Erythroblast (primary cell): ENCODE results near the gene ST3GAL6.

ENCODE experiments used
- DNase-seq, 2 experiments: peaks; one replicate each; lab custom pipeline; 2025; lab: John Stamatoyannopoulos, UW
- GATA1 ChIP-seq: IDR thresholded peaks from 2 replicates; pipeline ENCODE4 v1.6.1; 2011; ENCODE audit warnings: low read depth, mild to moderate bottlenecking, control low read depth, low read length, moderate library complexity
- POLR2A ChIP-seq: IDR thresholded peaks from 2 replicates; pipeline ENCODE4 v1.6.1; 2011; ENCODE audit warnings: mild to moderate bottlenecking, low read length

The ST3GAL6 gene

DNA sequence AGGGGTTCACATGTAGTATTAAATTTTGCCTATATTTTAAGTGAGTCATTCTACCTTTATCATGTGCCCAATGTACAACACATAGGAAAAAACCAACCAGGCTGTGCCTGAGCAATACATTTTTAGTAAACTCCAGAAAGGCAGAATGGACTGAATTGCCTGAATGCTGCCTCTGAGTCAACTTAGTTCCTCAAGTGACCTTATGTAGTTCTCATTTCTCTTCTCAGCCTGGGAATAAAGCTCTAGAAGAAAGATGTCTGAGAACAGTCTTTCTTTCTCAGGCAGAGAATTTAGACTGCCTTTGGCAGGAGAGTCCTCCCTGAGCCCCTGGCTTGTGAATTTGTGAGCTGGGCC lies 13.0 kb downstream of the ST3GAL6 start:
- DNase-seq, result no peak
- TF ChIP-seq POLR2A (no peak), GATA1 (no peak)

GRCh38 chr3:98777286-98777685 lies 14.1 kb downstream of the ST3GAL6 start:
- DNase-seq, result no peak

DNA sequence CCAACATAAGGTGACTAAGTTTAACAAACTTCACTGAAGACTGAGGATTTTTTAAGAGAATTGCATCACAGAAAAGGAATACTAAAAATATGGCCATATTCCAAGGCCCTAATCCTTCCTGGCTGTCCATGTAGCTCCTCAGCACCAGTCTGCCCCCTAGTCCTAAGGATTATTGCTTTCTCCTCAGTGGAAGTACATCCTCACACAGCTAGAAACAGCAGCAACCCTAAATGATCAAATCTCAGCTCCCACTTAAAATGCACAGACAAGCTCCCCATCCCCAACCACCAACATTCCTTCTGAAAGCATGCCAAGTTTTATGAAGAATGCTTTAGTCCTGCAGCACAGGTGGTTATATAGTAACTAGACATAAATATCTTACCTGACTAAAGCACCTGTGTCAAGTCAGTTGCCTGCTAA lies 14.7 kb downstream of the ST3GAL6 start:
- no peak for TF ChIP-seq POLR2A
- TF ChIP-seq GATA1, result no peak
- no peak for DNase-seq

More at GRCh38 chr3:98777286-98777685, 14.1 kb downstream of the ST3GAL6 start:
- no peak for TF ChIP-seq POLR2A
- no peak for TF ChIP-seq GATA1

GRCh38 chr3:98778383-98778782 lies 15.2 kb downstream of the ST3GAL6 start:
- no peak for DNase-seq
- no peak for TF ChIP-seq GATA1
- TF ChIP-seq POLR2A, result no peak

DNA sequence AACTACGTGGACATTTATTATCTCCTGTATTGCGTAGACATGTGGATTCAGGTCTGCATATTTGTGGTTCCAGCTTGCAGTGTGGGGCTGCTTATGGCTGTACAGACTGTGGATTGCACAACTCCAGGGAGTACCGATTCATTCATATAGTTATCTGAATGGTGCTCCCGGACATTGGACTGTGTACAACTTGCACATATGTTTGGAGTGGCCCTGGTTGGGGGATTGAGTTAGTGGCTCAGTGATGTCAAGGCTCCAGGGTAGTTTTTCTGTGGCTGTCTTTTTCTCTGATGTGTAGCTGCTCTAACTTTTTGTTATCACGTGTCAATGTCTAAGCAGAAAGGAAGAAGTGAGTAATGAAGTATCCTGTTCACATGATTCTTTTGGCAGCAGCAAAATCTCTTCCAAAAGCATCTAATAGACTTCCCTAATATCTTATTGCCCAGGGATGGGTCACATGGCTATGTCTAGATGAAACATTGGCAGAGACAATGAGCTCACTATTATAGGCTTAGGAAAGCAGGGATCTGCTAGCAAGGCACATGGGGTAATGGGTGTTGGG lies 15.8 kb downstream of the ST3GAL6 start:
- no peak for DNase-seq
- no peak for TF ChIP-seq POLR2A
- TF ChIP-seq GATA1, result no peak

GRCh38 chr3:98779541-98780335 lies 16.6 kb downstream of the ST3GAL6 start:
- TF ChIP-seq POLR2A, result no peak
- DNase-seq, result no peak

GRCh38 chr3:98780343-98780742 lies 17.2 kb downstream of the ST3GAL6 start:
- no peak for DNase-seq
- TF ChIP-seq GATA1 (no peak), POLR2A (no peak)

GRCh38 chr3:98782824-98783500 lies 19.8 kb downstream of the ST3GAL6 start:
- no peak for DNase-seq
- no peak for TF ChIP-seq POLR2A
- TF ChIP-seq GATA1, result no peak

DNA sequence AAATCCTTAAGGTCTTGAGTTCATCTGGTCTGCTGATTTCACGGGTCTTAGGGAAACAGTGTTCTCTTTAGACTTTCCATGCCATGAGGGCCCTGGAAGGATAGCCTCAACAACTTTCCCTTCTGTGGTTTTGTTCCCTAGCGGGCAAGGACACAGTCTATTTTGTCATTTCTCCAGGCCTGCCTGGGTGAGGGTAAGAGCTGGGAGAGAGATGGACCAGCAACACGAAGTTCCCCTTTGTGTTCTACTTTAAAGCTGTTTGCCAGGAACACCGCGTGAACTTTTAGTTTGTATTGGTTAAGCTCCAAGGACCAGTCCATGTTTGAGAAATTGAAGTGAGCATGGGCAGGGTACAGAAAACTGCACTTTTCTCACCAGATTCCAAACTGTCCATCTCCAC lies 20.9 kb downstream of the ST3GAL6 start:
- no peak for DNase-seq

GRCh38 chr3:98784666-98785600 lies 21.8 kb downstream of the ST3GAL6 start:
- DNase-seq, result no peak

More for the DNA sequence above, 20.9 kb downstream of the ST3GAL6 start:
- no peak for TF ChIP-seq GATA1
- no peak for TF ChIP-seq POLR2A

GRCh38 chr3:98786364-98787006 lies 23.3 kb downstream of the ST3GAL6 start:
- TF ChIP-seq GATA1 (no peak), POLR2A (no peak)
- DNase-seq, result no peak

More at GRCh38 chr3:98784666-98785600, 21.8 kb downstream of the ST3GAL6 start:
- no peak for TF ChIP-seq GATA1

- DNase-seq, result no peak
These were observed 24.0 kb downstream of the ST3GAL6 start for GRCh38 chr3:98787181-98787580.

DNA sequence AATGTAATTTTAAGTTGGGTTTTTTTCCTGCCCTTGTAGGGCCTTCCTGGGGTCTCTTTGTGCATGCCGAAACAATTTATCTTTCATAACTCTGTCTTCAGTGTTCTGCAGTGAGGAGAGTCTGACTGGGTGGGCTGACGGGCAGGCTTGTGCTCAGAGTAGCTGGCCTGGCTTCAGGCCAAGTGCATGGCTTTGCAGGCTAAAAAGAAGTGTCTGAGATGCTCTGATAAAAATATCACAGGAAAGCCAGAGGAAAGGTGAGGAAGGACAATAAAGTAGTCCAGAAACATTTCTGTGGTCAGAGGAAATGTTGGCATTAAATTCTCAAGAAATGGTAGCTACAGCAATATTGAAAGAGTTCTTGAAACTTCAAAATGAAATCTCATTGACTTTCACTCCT lies 25.5 kb downstream of the ST3GAL6 start:
- DNase-seq, result peak; percentile 41 to 45
- no peak for TF ChIP-seq POLR2A
- no peak for TF ChIP-seq GATA1

More at GRCh38 chr3:98787181-98787580, 24.0 kb downstream of the ST3GAL6 start:
- no peak for TF ChIP-seq GATA1
- TF ChIP-seq POLR2A, result no peak
